Sigmoid colon (tissue), 7 donors: Measurements from ENCODE around the gene FKRP. TPM values are rescaled to one million over a fixed set of nuclear protein-coding genes. Genes with fewer than 3 reads are reported as not detected.
A peak's percentile ranks its signal among the peaks of the same experiment; 100 is the strongest.

Source experiments
- DNase-seq: peaks from one replicate; pipeline ENCODE4 v3.0.0-alpha.2; 2019
- H3K27ac ChIP-seq, 4 donors: fragments of 200-600 bp; sonication (generic); one replicate each; pipeline ENCODE4 v1.5.1; 2016 to 2019; ENCODE audit warnings: mild to moderate bottlenecking in 1 of 4
- H3K27me3 ChIP-seq, 3 donors: fragments of 200-600 bp; sonication (generic); one replicate each; pipeline ENCODE4 v1.5.1; 2019; ENCODE audit warnings: mild to moderate bottlenecking in 1 of 3
- H3K36me3 ChIP-seq, 4 donors: fragments of 200-600 bp; sonication (generic); one replicate each; pipeline ENCODE4 v1.5.1; 2016 to 2019
- H3K4me1 ChIP-seq, 4 donors: fragments of 200-600 bp; sonication (generic); one replicate each; pipeline ENCODE4 v1.5.1; 2017 to 2019
- H3K4me3 ChIP-seq, 4 donors: fragments of 200-600 bp; sonication (generic); one replicate each; pipeline ENCODE4 v1.5.1; 2017 to 2019; ENCODE audit warnings: mild to moderate bottlenecking in 2 of 4, moderate library complexity in 1 of 4
- H3K9me3 ChIP-seq, 4 donors: fragments of 200-600 bp in 3 of 4; sonication (generic) in 3 of 4; one replicate each; pipeline versions ENCODE4 v1.5.1 to v1.6.1; 2013 to 2019
- CTCF ChIP-seq, 4 experiments: fragments of 450-650 bp in 3 of 4; fragments of 200-600 bp in 1 of 4; IDR thresholded peaks; one replicate each; pipeline ENCODE4 v1.5.1; 2016 to 2019; ENCODE audit warnings: antibody characterized with exemption in 4 of 4, mild to moderate bottlenecking in 3 of 4, moderate library complexity in 2 of 4
- EP300 ChIP-seq, 4 donors: sonication (generic); formaldehyde crosslinking; IDR thresholded peaks; one replicate each; pipeline ENCODE4 v1.6.1; 2017; ENCODE audit warnings: antibody characterized with exemption in 4 of 4
- POLR2A ChIP-seq, 2 donors: fragments of 450-650 bp; IDR thresholded peaks; one replicate each; pipeline ENCODE4 v1.6.1; 2016; ENCODE audit warnings: antibody characterized with exemption in 2 of 2, mild to moderate bottlenecking in 2 of 2, moderate library complexity in 2 of 2
- POLR2AphosphoS5 ChIP-seq, 4 donors: sonication (generic); formaldehyde crosslinking; IDR thresholded peaks; one replicate each; pipeline ENCODE4 v1.6.1; 2017; ENCODE audit warnings: antibody characterized with exemption in 4 of 4
- WGBS, 2 donors: extraction: QIAGEN DNeasy Blood & Tissue Kit; methylation state at CpG; one replicate each; pipeline ENCODE4 v1.1.7; 2013; 5-methylcytosine and 5-hydroxymethylcytosine counted together
- intact Hi-C: fragments of 100-400 bp; cut with DNase I; formaldehyde crosslinking; loops from one replicate; pipeline ENCODE4 v1.15.1; 2023
- polyA plus RNA-seq, 3 donors: library from polyadenylated mRNA; stranded (reverse); fragments of 200-250 nt; gene quantifications; one replicate each; pipeline ENCODE4 v1.2.3, GENCODE V29; 2013
- total RNA-seq, 4 donors: library from RNA; depleted of rRNA; stranded (reverse); fragments of >200 nt; gene quantifications; one replicate each; pipeline ENCODE4 v1.1.0, GENCODE V29; 2016
- donor health status: healthy with polysubstance abuse.
- donor health status: Bipolar disorder and iron deficiency.
- donor health status: healthy.

FKRP gene
- total and polyA plus RNA-seq, 7 donors: 1.4 to 31.0 (median 15.0) TPM

- intact Hi-C loops: loop anchor here (5.0 kb wide), 1 partner anchor 43 kb away; no protein-coding TSS in a partner anchor
- peaks cover 0 to 62% (median 59%) of the 10 kb centered on the region in 4 donors for H3K4me1 ChIP-seq
- H3K27ac ChIP-seq: peak overlapping the region in 2 of 4 donors; percentile 87 to 97
- no peaks in the 10 kb centered on the region for H3K27me3 ChIP-seq
- H3K4me3 ChIP-seq: peak overlapping the region; percentile 73 to 100 (median 96)
- no peaks in the 10 kb centered on the region for H3K9me3 ChIP-seq
- 24 to 28% methylated on average over 8 of the region's 8 CpGs for WGBS, 2 donors
- peaks cover 0 to 12% (median 3%) of the 10 kb centered on the region in 4 donors for H3K36me3 ChIP-seq
- DNase-seq: no peak
- no peak for TF ChIP-seq POLR2A (IDR thresholded peaks at IDR 0.05)
- no peak for TF ChIP-seq EP300 (IDR thresholded peaks at IDR 0.05)
- no peak for TF ChIP-seq POLR2AphosphoS5 (IDR thresholded peaks at IDR 0.05)
- no peak for TF ChIP-seq CTCF (IDR thresholded peaks at IDR 0.05)
Measured at GRCh38 chr19:46745030-46745429, 827 bp upstream of the FKRP start.

GRCh38 chr19:46746281-46747057 lies 612 bp downstream of the FKRP start, which contains the start of gene STRN4:
STRN4 (minus strand) TSS chr19:46746450; CDS start chr19:46746430, 20 bp downstream.
- Histone ChIP-seq H3K4me3 (peak within 1 kb of the TSS; percentile 73 to 100 (median 96)), H3K9me3 (no peaks in the 10 kb centered on the region), H3K27me3 (no peaks in the 10 kb centered on the region), H3K36me3 (peaks cover 0 to 22% (median 5%) of the 10 kb centered on the region in 4 donors), H3K4me1 (peaks cover 0 to 49% (median 45%) of the 10 kb centered on the region in 4 donors), H3K27ac (peak within 1 kb of the TSS; percentile 86 to 97 (median 92))
- 1% methylated on average over 74 of the region's 74 CpGs for WGBS, 2 donors
- DNase-seq: no peak
- TF ChIP-seq POLR2AphosphoS5 (IDR thresholded peaks at IDR 0.05): peak in 2 of 4 donors; percentile 36 to 43
- TF ChIP-seq CTCF (IDR thresholded peaks at IDR 0.05): no peak
- TF ChIP-seq EP300 (IDR thresholded peaks at IDR 0.05): no peak
- no peak for TF ChIP-seq POLR2A (IDR thresholded peaks at IDR 0.05)
- intact Hi-C loops: loop anchor here (5.0 kb wide), 1 partner anchor 44 kb away; no protein-coding TSS in a partner anchor

- intact Hi-C loops: loop anchor here (5.0 kb wide), 1 partner anchor 46 kb away; no protein-coding TSS in a partner anchor
- peak; percentile 32 to 70 (median 66) for TF ChIP-seq CTCF (IDR thresholded peaks at IDR 0.05)
- no peak for TF ChIP-seq EP300 (IDR thresholded peaks at IDR 0.05)
- no peaks in the 10 kb centered on the region for H3K27me3 ChIP-seq
- H3K27ac ChIP-seq: no peak overlapping the region
- no peaks in the 10 kb centered on the region for H3K9me3 ChIP-seq
- WGBS, 2 donors: 76 to 86% methylated on average over 21 of the region's 21 CpGs
- no peak overlapping the region for H3K4me3 ChIP-seq
- DNase-seq: no peak
- H3K4me1 ChIP-seq: peaks cover 0 to 29% (median 25%) of the 10 kb centered on the region in 4 donors
- peaks cover 0 to 36% (median 5%) of the 10 kb centered on the region in 4 donors for H3K36me3 ChIP-seq
Measured at GRCh38 chr19:46748325-46749109, 2.7 kb downstream of the FKRP start.

GRCh38 chr19:46753420-46754155 lies 7.7 kb downstream of the FKRP start:
- peak in 1 of 4 experiments; percentile 27 for TF ChIP-seq CTCF (IDR thresholded peaks at IDR 0.05)
- no peak for TF ChIP-seq POLR2AphosphoS5 (IDR thresholded peaks at IDR 0.05)
- WGBS, 2 donors: 11 to 20% methylated on average over 4 of the region's 4 CpGs
- intact Hi-C loops: no loop called here
- no peaks in the 10 kb centered on the region for H3K27me3 ChIP-seq
- no peaks in the 10 kb centered on the region for H3K9me3 ChIP-seq
- H3K4me1 ChIP-seq: peaks cover 0 to 8% (median 4%) of the 10 kb centered on the region in 4 donors
- DNase-seq: no peak
- peaks cover 0 to 57% (median 7%) of the 10 kb centered on the region in 4 donors for H3K36me3 ChIP-seq
- H3K4me3 ChIP-seq: no peak overlapping the region
- H3K27ac ChIP-seq: no peak overlapping the region
